NT2/D1 (cell line): ENCODE results near the gene FBXO27.
"Not testable (repeated sequence)": the region's sequence is repeated elsewhere in the genome, so short reads cannot be mapped to it uniquely, and the experiment has no call there.

Experiments
- DNase-seq: peaks from one replicate; pipeline ENCODE4 v3.0.0-alpha.2; 2011; ENCODE audit warnings: low read depth, low spot score
- H3K27me3 ChIP-seq: 2 replicates; pipeline ENCODE4 v1.6.0; 2011; ENCODE audit warnings: mild to moderate bottlenecking; ENCODE audit not compliant: insufficient read length, insufficient read depth
- H3K36me3 ChIP-seq: 2 replicates; pipeline ENCODE4 v1.6.1; 2011; ENCODE audit warnings: mild to moderate bottlenecking, low read length, mixed read lengths; ENCODE audit not compliant: insufficient read depth, insufficient read length
- H3K4me1 ChIP-seq: 2 replicates; pipeline ENCODE4 v1.5.1; 2011; ENCODE audit not compliant: insufficient read depth, insufficient read length
- H3K4me3 ChIP-seq: 2 replicates; pipeline ENCODE4 v1.5.1; 2011; ENCODE audit warnings: low read depth; ENCODE audit not compliant: insufficient read length
- H3K9ac ChIP-seq: 2 replicates; pipeline ENCODE4 v1.6.0; 2011; ENCODE audit warnings: low read depth; ENCODE audit not compliant: insufficient read length
- H3K9me3 ChIP-seq: 2 replicates; pipeline ENCODE4 v1.5.1; 2011; ENCODE audit warnings: mild to moderate bottlenecking, low read length; ENCODE audit not compliant: insufficient read depth
- SUZ12 ChIP-seq: IDR thresholded peaks from 2 replicates; pipeline ENCODE4 v1.6.1; 2011; ENCODE audit not compliant: insufficient read length, insufficient read depth; ENCODE audit errors: extremely low read depth
- YY1 ChIP-seq: IDR thresholded peaks from 2 replicates; pipeline ENCODE4 v1.6.1; 2011; ENCODE audit not compliant: insufficient read length, insufficient read depth
- ZNF274 ChIP-seq: IDR thresholded peaks from 2 replicates; pipeline ENCODE4 v1.6.1; 2011; ENCODE audit warnings: mild to moderate bottlenecking, low read depth, low read length

FBXO27 gene

GRCh38 chr19:38993271-38993670 is 39.1 kb downstream of the FBXO27 start:
- DNase-seq: no peak
- Histone ChIP-seq H3K9ac (no peak overlapping the region), H3K27me3 (no peaks in the 10 kb centered on the region)

GRCh38 chr19:38990949-38991697 is 41.2 kb downstream of the FBXO27 start:
- TF ChIP-seq YY1 (no peak), ZNF274 (no peak), SUZ12 (no peak)
- peaks cover 6% of the 10 kb centered on the region for H3K4me1 ChIP-seq
- no peaks in the 10 kb centered on the region for H3K9me3 ChIP-seq
- H3K4me3 ChIP-seq: no peak overlapping the region
- H3K9ac ChIP-seq: no peak overlapping the region
- no peak for DNase-seq
- H3K36me3 ChIP-seq: no peaks in the 10 kb centered on the region
- H3K27me3 ChIP-seq: no peaks in the 10 kb centered on the region

More at GRCh38 chr19:38993271-38993670, 39.1 kb downstream of the FBXO27 start:
- Histone ChIP-seq H3K4me1 (peaks cover 6% of the 10 kb centered on the region), H3K4me3 (no peak overlapping the region), H3K36me3 (no peaks in the 10 kb centered on the region), H3K9me3 (no peaks in the 10 kb centered on the region)
- TF ChIP-seq ZNF274 (no peak), SUZ12 (no peak), YY1 (no peak)

DNA sequence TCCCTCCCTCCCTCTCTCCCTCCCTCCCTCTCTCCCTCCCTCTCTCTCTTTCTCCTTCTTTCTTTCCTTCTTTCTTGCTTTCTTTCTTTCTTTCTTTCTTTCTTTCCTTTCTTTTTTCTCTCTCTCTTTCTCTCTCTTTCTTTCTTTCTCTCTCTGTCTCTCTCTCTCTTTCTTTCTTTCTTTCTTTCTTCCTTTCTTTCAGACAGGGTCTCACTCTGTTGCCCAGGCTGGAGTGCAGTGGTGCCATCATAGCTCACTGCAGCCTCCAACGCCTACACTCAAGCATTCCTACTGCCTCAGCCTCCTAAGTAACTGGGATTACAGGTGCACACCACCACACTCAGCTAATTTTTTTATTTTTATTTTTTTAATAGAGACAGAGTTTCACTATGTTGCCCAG is 42.7 kb downstream of the FBXO27 start:
- H3K4me1 ChIP-seq, H3K36me3 ChIP-seq: not testable (repeated sequence)

DNA sequence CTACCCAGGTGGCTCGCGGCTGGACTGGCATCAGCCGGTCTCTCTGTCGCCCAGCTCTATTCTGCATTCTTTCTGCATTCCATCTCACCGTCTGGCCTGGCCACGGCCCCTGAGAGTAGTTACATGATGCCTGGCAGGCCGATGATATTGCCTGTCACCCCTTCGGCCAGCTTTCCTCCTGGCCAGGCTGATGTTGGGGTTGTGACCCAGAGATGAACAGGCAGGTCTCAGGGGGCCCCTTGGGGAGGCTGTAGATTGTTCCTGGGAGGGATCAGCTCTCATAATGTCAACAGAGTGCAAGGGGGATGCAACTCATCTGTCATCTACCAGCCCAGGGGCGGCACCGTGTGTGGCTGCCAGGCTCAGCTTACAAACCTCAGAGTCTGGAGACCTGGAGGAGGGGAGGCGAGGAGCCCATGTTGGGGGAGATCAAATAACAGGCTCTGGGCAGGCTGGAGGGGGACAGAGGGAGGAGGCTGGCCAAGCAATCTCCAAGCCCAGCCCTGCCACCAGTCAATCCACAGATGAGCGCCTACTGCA is 43.2 kb downstream of the FBXO27 start:
- H3K9ac ChIP-seq: no peak overlapping the region
- peaks cover 6% of the 10 kb centered on the region for H3K4me1 ChIP-seq
- H3K4me3 ChIP-seq: no peak overlapping the region
- TF ChIP-seq SUZ12 (no peak), ZNF274 (no peak), YY1 (no peak)
- no peaks in the 10 kb centered on the region for H3K36me3 ChIP-seq
- no peaks in the 10 kb centered on the region for H3K27me3 ChIP-seq
- no peaks in the 10 kb centered on the region for H3K9me3 ChIP-seq
- DNase-seq: no peak

More for the DNA sequence above, 42.7 kb downstream of the FBXO27 start:
- H3K4me3 ChIP-seq, DNase-seq, H3K9ac ChIP-seq, H3K9me3 ChIP-seq, H3K27me3 ChIP-seq: not testable (repeated sequence)

DNA sequence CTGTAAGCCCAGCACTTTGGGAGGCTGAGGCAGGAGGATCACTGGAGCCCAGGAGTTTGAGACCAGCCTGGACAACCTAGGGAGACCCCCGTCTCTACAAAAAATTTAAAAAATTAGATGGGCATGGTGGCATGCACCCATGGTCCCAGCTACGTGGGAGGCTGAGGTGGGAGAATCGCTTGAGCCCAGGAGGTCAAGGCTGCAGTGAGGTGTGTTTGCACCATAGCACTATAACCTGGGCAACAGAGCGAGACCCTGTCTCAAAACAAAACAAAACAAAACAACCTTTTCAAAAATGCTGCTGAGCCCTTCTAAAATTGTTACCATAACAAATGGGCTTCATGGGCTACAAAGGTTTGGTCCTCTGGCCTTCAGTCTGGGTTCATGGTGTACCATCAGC is 43.7 kb downstream of the FBXO27 start:
- not testable (repeated sequence) for H3K36me3 ChIP-seq, H3K9ac ChIP-seq, H3K4me1 ChIP-seq, H3K4me3 ChIP-seq, DNase-seq, H3K9me3 ChIP-seq, H3K27me3 ChIP-seq

- H3K9me3 ChIP-seq, H3K36me3 ChIP-seq, DNase-seq, H3K4me3 ChIP-seq, H3K27me3 ChIP-seq, H3K4me1 ChIP-seq, H3K9ac ChIP-seq: not testable (repeated sequence)
Measured at GRCh38 chr19:38987745-38988144, 44.6 kb downstream of the FBXO27 start.

DNA sequence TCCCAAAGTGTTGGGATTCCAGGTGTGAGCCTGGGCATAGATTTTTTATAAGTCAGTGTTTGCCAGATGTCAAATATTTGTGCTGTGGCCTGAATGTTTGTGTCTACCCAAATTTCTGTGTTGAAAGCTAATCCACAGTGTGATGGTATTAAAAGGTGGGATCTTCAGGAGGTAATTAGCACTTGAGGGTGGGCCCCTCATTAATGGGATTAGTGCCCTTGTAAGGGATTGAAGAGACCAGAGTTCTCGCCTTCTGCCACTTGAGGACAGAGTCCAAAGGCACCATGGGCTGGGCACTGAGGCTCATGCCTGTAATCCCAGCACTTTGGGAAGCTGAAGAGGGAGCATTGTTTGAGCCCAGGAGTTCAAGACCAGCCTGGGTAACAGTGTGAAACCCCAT is 47.1 kb downstream of the FBXO27 start:
- Histone ChIP-seq H3K9me3 (peaks cover 10% of the 10 kb centered on the region; the same call in 1 of the 2 replicates), H3K36me3 (no peaks in the 10 kb centered on the region), H3K27me3 (no peaks in the 10 kb centered on the region), H3K4me3 (no peak overlapping the region), H3K9ac (no peak overlapping the region), H3K4me1 (peaks cover 4% of the 10 kb centered on the region)
- TF ChIP-seq ZNF274 (no peak), SUZ12 (no peak), YY1 (no peak)
- DNase-seq: no peak
